ENCODE measurements around the gene NLK.
"Not testable (repeated sequence)": the region's sequence is repeated elsewhere in the genome, so short reads cannot be mapped to it uniquely, and the experiment has no call there.

Gene NLK

GRCh38 chr17:28196636-28197035, 154.2 kb downstream of the NLK start:
- DNase-seq (ENCODE audit: low read depth in 2 of 2): no peak

GRCh38 chr17:28199115-28199514, 156.6 kb downstream of the NLK start:
- DNase-seq (ENCODE audit: low read depth in 2 of 2): no peak

- DNase-seq (ENCODE audit: low read depth in 2 of 2): no peak
These were observed 157.3 kb downstream of the NLK start for GRCh38 chr17:28199728-28200127.

- no peak for DNase-seq (ENCODE audit: low read depth in 2 of 2)
These were observed 158.8 kb downstream of the NLK start for GRCh38 chr17:28201315-28201714.

GRCh38 chr17:28204244-28204643, 161.8 kb downstream of the NLK start:
- no peak for DNase-seq (ENCODE audit: low read depth in 2 of 2)

- DNase-seq (ENCODE audit: low read depth in 2 of 2): no peak
These were observed 162.3 kb downstream of the NLK start for GRCh38 chr17:28204751-28205150.

GRCh38 chr17:28206292-28206691, 163.8 kb downstream of the NLK start:
- no peak for DNase-seq (ENCODE audit: low read depth in 2 of 2)

GRCh38 chr17:28211811-28212210, 169.3 kb downstream of the NLK start:
- DNase-seq (ENCODE audit: low read depth in 2 of 2): no peak

- DNase-seq (ENCODE audit: low read depth in 2 of 2): not testable (repeated sequence)
These were observed 171.1 kb downstream of the NLK start for GRCh38 chr17:28213578-28213977.

- DNase-seq (ENCODE audit: low read depth in 2 of 2): no peak
These were observed 173.6 kb downstream of the NLK start for GRCh38 chr17:28216052-28216451.

- DNase-seq (ENCODE audit: low read depth in 2 of 2): no peak
These were observed 174.1 kb downstream of the NLK start for GRCh38 chr17:28216528-28216927.

- no peak for DNase-seq (ENCODE audit: low read depth in 2 of 2)
These were observed 177.3 kb downstream of the NLK start for GRCh38 chr17:28219771-28220170.

- DNase-seq (ENCODE audit: low read depth in 2 of 2): no peak
These were observed 179.4 kb downstream of the NLK start for GRCh38 chr17:28221751-28222414.

- DNase-seq (ENCODE audit: low read depth in 2 of 2): no peak
These were observed 182.8 kb downstream of the NLK start for GRCh38 chr17:28225271-28225670.

- DNase-seq (ENCODE audit: low read depth in 2 of 2): no peak
These were observed 183.4 kb downstream of the NLK start for GRCh38 chr17:28225867-28226266.

GRCh38 chr17:28226563-28227315, 184.3 kb downstream of the NLK start:
- DNase-seq (ENCODE audit: low read depth in 2 of 2): no peak

GRCh38 chr17:28227316-28228108, 185.0 kb downstream of the NLK start:
- no peak for DNase-seq (ENCODE audit: low read depth in 2 of 2)

- DNase-seq (ENCODE audit: low read depth in 2 of 2): no peak
These were observed 185.8 kb downstream of the NLK start for GRCh38 chr17:28228109-28228840.

- DNase-seq (ENCODE audit: low read depth in 2 of 2): no peak
These were observed 186.7 kb downstream of the NLK start for GRCh38 chr17:28228986-28229729.

- DNase-seq (ENCODE audit: low read depth in 2 of 2): no peak
These were observed 187.5 kb downstream of the NLK start for GRCh38 chr17:28230011-28230410.

GRCh38 chr17:28230607-28231006, 188.1 kb downstream of the NLK start:
- DNase-seq (ENCODE audit: low read depth in 2 of 2): not testable (repeated sequence)

All from stimulated activated CD4-positive, alpha-beta T cell treated with anti-CD3 and anti-CD28 coated beads, Interleukin-1b, Interleukin-23, amount 100 ng/mL, for 1 hour (primary cell).